Middle frontal gyrus (tissue), 1 donor: Measurements from ENCODE around the gene UPF3B.
"Not testable (repeated sequence)": the region's sequence is repeated elsewhere in the genome, so short reads cannot be mapped to it uniquely, and the experiment has no call there.

ENCODE experiments used
- DNase-seq: peaks from one replicate; pipeline ENCODE4 v3.0.0-alpha.2; 2015; ENCODE audit warnings: low spot score; ENCODE audit errors: extremely low spot score

UPF3B gene

DNA sequence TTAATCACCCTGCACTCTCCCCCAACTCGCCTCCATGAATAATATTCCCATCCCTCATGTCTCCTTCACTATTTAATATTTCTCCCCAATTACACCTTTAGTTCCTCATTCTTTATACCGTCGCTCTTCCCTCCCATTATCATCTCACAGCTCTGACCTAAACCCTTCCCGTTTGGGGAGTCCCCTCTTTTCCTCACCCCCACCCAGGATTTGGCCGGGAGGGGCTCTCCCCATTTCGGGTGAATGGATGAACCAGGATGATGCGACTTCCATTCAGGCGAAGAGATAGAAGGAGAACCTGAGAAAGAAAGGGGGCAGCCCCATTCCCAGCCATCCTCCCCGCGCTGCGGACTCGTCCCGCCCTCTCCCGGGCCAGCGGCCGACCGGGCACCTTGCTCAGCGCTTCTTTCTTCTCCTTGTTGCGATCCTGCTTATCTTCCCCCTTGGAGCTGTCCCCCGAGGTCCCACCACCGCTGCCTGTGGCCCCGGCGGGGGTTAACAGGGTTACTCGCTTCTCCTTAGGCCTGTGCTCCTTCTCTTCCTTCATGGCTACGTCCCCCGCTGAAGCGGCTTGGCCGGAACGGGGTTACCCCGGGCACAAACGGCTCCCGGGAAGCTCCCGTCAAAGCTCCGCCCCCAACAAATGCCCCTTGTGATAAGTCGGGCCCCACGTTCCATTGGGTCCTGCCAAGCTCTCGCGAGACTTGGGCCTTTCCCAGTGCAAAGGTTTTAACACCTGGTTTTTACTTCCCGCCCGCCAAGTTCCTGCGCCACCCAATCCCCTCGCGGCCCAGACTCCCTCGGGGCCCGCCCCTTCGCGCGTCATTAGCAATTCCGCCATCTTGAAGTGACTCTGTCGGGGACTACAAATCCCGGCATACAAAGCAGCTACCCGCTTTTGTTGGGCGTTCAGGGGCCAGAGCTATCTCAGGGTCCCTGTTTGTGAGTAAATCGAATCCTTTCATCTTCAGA is at the start of gene UPF3B:
UPF3B (minus strand) TSS at position 582 of the 972 bp plus-strand sequence; CDS start at position 547, 35 bp downstream.
- peak; percentile 86 for DNase-seq

DNA sequence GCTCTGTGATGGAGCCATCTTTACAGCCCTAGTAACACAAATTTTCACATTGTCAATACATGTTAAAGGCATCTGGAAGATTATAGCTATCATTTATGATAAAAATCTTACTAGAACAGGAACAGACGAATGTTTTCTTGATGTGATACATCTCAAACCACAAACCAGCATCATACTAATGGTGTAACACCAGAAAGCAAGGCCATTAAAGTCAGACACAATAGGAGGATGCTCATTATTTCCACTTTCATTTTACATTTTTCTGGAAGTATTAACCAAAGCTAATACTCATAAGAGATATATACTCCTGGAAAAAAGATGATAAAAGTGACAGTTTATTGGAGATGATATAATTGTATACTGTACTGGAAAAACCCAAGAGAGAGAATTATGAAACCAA is 48.2 kb upstream of the UPF3B start:
- no peak for DNase-seq

- DNase-seq = no peak
Observed at GRCh38 chrX:119899125-119899524, 46.4 kb upstream of the UPF3B start.

DNA sequence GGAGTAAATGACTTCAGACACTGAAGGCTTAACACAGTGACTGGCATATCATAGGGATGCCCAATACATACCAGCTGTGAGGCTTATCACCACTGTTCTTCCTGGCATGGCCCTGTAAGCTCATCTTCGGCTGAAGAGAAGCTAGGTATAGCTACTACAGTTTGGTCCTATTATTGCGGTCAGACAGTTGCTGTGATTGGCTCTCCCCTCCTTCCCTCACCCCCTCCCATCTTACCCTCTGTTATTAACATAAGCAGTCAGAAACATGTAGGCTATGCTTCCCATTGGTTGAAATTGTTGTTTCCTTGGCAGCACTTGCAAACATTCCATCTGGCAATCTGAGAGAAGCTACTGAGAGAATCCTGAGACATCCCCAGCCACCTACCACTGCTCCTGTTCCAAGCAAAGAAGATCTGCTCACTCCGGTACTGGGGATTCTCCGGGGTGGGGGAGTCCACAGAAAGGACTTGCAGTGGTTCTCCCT is 43.1 kb upstream of the UPF3B start, which contains the start of gene AKAP14:
AKAP14 (plus strand) TSS at position 51 of the 484 bp plus-strand sequence. CDS start 7,331 bp downstream, outside the sequence.
- DNase-seq = no peak

DNA sequence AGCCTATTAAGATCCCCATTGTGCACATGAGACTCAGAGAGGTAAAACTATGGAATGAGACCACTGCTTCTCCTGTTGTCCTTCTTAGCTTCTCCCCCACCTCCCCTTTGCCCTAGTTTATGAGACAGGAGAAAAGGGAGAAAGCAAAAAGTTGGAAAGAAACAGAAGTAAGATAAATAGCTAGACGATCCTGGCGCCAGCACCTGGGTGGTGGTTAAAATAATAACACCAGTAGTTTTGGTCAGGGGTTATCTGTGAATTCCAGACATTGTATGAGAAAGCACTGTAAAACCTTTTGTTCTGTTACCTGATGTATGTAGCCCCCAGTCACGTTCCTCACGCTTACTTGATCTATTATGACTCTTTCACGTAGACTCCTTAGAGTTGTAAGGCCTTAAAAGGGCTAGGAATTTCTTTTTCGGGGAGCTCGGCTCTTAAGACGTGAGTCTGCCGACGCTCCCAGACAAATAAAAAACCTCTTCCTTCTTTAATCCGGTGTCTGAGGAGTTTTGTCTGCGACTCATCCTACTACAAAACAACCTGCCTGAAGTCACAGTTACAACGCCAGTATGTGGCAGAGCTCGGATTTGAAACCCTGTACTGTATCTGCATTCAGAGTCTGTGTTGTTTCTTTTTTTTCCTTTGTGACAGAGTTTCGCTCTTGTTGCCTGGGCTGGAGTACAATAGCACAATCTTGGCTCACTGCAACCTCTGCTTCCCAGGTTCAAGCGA is 39.4 kb upstream of the UPF3B start:
- not testable (repeated sequence) for DNase-seq

- DNase-seq = not testable (repeated sequence)
Observed at GRCh38 chrX:119890626-119891025, 37.9 kb upstream of the UPF3B start.

DNA sequence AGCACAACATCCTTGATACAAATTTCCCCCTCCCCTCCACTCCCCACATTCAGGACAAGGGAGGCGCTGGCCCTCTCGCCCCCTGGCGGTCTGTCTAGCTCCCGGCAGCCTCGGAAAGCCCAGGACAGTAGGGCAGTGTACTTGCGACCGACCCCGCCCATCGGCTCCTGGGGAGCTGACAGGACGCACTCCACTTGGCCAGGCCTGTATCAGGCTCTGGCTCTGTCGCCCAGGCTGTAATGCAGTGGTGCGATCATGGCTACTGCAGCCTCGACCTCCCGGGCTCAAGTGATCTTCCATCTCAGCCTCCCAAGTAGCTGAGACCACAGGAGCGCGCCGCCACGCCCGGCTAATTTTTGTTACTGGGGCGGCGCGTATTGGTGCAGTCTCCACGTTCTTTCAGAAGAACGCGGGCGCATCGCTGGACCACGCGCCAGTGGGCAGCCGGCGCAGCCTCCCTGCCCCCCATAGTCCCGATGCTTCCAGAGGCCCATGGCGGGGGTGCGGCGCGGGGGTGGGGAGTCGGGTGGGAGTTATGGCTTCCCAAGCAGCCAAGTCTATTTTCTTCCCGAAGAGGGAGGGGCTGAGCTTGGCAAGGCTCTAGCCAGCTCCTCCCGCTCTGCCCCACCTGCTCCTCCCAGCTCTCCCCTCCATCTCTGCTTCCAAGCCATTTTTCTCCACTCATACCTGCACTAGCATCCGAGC is 35.1 kb upstream of the UPF3B start:
- DNase-seq = no peak

DNA sequence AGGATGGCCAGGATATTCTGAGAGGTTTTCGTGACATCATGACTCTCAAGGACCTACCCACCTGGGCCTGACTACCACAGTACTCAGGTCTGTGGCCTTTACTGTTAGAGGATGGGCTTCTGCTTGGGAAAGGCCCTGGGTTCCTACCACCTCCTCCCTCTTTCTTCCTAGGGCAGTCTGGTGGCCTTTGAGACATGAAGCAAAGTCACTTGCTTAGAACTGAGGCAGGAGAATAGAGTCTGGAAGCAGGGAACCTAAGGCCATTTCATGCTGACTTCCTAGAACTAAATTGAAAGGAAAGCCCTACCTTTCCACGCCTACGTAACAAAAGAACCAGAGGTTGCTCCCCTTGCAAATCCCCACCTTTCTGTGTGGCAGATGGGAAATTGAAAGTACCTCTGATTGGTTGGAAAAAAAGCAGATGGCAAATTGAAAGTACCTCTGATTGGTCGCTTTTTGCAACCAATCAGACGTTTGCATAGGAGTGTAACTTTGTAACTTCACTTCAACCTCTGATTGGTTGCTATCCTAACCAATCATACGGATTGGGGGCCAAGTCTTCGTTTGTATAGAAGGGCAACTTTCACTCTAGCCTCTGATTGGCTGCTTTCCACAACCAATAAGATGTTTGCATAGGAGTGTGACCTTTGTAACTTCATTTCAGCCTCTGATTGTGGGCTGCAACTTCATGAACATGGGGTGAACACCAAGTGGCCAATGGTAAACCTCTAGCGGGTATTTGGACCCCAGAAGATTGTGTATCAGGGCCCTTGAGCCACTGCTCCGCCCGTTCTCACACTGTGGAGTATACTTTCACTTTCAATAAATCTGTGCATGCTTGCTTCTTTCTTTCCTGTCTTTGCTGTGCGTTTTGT is 33.0 kb upstream of the UPF3B start:
- DNase-seq = no peak

DNA sequence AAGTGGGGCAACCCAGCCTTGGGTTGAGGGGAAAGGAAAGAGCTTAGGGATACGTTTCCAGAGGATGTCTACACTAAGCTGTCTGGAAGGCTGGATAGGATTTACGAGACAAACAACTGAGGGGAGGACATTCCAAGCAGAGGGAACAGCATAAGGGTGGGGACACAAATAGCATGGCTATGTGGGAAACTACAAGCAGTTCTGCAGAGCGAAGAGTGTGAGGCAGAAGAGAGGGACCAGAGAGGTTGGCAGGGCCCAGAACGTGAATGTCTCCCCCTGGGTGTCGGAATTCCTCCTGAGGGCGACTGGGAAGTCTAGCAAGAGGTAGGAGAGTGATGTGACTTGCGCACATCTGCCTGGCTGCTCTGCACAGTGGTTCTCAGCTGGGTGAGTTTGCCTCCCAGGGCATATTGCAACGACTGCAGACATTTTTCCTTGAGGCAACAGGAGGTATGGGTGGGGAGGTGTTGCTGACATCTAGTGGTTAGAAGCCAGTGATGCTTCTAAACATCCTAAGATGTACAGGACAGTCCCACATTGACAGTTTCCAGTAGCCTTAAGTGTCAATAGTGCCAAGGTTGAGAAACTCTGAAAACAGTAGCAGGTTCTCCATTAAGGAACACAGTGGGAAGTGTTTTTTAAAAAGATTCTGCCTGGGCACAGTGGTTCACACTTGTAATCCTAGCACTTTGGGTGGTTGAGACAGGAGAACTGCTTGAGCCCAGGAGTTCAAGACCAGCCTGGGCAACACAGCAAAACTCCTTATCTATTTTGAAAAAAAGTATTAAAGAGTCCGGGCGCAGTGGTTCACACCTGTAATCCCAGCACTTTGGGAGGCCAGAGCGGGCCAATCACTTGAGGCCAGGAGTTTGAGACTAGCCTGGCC is 28.0 kb upstream of the UPF3B start:
- no peak for DNase-seq

DNA sequence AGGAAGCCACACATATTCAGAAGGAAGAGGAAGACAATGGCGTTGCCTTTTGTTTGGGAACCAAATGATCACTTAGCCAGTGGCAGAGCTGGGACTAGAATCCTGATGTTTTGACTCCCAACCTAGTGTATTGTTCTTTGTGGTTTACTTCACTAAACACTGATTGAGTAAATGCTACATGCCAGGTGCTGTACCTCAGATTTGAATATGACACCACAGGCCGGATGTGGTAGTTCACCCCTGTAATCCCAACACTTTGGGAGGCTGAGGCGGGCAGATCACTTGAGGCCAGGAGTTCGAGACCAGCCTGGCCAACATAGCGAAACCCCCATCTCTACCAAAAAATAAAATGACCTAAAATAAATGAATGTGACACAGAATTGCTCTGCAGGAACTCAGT is 27.3 kb upstream of the UPF3B start:
- DNase-seq = no peak

- DNase-seq = no peak
Observed at GRCh38 chrX:119878740-119879139, 26.0 kb upstream of the UPF3B start.

- peak; percentile 54 for DNase-seq
Observed at GRCh38 chrX:119871599-119872395, 19.0 kb upstream of the UPF3B start, which contains the start of the genes NDUFA1 and RNF113A. Gene NDUFA1 (plus strand): TSS chrX:119871832. CDS start chrX:119871912, 80 bp downstream. Gene RNF113A (minus strand): TSS chrX:119871733. CDS start chrX:119871613, 120 bp downstream.

DNA sequence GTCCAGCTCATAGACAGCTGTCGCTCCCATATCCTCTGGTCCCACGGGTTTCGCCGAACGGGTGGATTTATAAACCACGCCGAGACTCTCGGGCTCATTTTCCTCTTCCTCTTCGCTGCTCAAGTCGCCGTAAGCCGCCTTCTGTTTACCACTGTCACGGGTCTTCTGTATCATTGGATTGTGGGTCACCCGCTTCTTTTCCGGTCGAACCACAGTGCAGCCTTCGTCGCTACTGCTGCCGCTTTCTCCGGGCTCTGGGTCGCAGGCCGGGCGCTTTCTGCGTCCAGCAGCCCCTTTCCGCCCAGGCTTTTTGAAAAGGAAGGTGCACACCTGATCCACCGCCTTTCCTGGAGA is 18.5 kb upstream of the UPF3B start:
- no peak for DNase-seq

DNA sequence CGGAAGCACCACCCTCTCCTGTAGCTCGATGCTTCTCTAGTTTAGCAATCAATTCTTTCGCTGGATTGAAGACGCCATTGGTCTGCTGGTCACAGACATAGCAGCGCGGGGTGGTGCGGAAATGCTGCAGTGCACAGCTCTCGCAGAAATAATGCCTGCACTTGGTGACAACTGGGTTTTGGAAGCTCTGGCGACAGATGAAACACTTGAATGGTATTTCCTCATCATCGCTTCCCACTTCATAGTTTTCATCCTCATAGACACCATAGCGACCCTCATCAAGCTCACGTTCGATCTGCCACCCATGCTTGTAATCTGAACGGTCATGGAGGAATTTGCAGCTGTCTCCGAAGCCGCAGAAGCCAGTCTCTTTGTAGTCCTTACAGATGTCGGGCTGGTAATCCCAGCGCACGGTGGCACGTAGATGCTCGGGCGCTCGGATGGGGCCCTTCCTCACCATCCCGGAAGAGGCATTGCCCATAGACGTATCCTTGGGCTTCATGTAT is 17.9 kb upstream of the UPF3B start:
- no peak for DNase-seq

DNA sequence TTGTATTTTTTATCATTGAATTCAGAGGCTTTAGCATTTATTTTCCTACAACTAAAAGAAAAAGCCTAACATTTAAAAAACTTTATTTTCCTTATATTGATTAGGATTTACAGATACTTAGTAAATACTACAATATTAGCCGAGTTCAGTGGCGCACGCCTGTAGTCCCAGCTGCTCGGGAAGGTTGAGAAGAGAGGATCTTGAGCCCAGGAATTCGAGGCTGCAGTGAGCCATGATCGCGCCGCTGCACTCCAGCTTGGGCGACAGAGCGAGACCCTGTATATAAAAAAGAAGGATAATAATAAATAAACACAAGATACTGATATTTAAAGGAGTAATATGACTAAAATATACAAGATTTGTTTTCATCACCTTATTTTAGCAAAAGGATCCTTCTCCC is 681 bp upstream of the UPF3B start:
- no peak for DNase-seq

- DNase-seq = no peak
Observed at GRCh38 chrX:119833905-119834304, 18.9 kb downstream of the UPF3B start.

- no peak for DNase-seq
Observed at GRCh38 chrX:119828446-119828845, 24.3 kb downstream of the UPF3B start.

DNA sequence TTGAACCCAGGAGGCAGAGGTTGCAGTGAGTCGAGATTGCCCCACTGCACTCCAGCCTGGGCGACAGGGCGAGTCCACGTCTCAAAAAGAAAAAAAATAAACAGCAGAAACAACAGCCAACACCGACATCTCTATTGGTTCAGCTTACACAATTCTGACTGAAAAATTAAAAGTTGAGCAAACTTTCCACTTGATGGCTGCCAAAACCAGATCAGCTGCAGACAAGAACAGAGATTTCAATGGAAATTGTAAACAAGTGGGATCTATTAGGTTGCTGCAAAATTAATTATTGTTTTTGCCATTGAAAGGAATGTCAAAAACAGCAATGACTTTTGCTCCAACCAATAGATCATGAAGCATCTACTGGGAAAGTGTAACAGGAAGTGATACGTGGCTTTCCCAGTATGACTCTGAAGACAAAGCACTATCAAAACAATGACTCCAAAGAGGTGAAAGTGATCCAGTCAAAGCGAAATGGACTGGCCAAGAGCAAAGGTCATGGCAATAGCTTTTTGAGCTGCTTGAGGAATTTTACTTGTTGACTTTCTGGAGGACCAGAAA is 26.3 kb downstream of the UPF3B start:
- DNase-seq = no peak
